ENCODE data around the gene TLE2.

The TLE2 gene

GRCh38 chr19:2986951-2987524 is 42.0 kb downstream of the TLE2 start:
- Histone ChIP-seq H4K8ac (ENCODE audit: low read depth, low read length) (no peak overlapping the region), H2BK15ac (ENCODE audit: low read length) (peak overlapping the region; percentile 2), H2BK12ac (ENCODE audit: low read length) (peak overlapping the region; percentile 14), H3K4me3 (ENCODE audit: low read length in 2 of 2) (peak overlapping the region in 1 of 2 donors; percentile 25), H3K79me1 (ENCODE audit: low read depth, low read length) (no peaks in the 10 kb centered on the region), H2BK120ac (ENCODE audit: low read depth, low read length) (no peak overlapping the region), H3K14ac (ENCODE audit: low read length) (peak overlapping the region; percentile 57), H3K9me3 (replicated peaks in 1 of 2; ENCODE audit: control insufficient read depth in 2 of 2, insufficient read depth in 1 of 2, low read depth in 1 of 2, low read length in 2 of 2) (no peaks in the 10 kb centered on the region), H3K18ac (ENCODE audit: low read length) (peak overlapping the region; percentile 76), H3K23ac (ENCODE audit: low read depth, low read length, poor library complexity) (no peak overlapping the region), H4K91ac (ENCODE audit: low read depth, low read length, poor library complexity) (no peak overlapping the region), H3K4ac (ENCODE audit: low read length) (no peak overlapping the region), H3K9ac (ENCODE audit: low read depth, low read length, poor library complexity) (peak overlapping the region; percentile 50), H3K27ac (replicated peaks; ENCODE audit: low read length) (no peak overlapping the region), H3K4me2 (ENCODE audit: insufficient read depth, low read length, poor library complexity, severe bottlenecking) (peak overlapping the region; percentile 61), H2AK5ac (ENCODE audit: low read depth, low read length) (no peak overlapping the region), H2BK5ac (ENCODE audit: low read length) (peak overlapping the region; percentile 40), H2AFZ (ENCODE audit: low read length) (peak overlapping the region; percentile 81), H3K27me3 (ENCODE audit: control insufficient read depth in 3 of 3, insufficient read depth in 3 of 3, low read depth in 1 of 3, low read length in 3 of 3) (peaks cover 2 to 24% (median 15%) of the 10 kb centered on the region in 3 experiments), H3K36me3 (replicated peaks in 1 of 2; ENCODE audit: control insufficient read depth in 2 of 2, insufficient read depth in 2 of 2, low read length in 2 of 2) (no peaks in the 10 kb centered on the region), H3K4me1 (ENCODE audit: control insufficient read depth in 2 of 2, insufficient read depth in 1 of 2, low read depth in 1 of 2, low read length in 2 of 2) (peaks cover 25 to 39% of the 10 kb centered on the region in 2 donors)
- DNase-seq (ENCODE audit: low spot score), result no peak
- WGBS, 2 donors (ENCODE audit: extremely low coverage in 2 of 2, insufficient read length in 2 of 2, insufficient replicate concordance in 1 of 2), result no CpG with 5 or more reads among the region's 20 CpGs

- Histone ChIP-seq H3K79me1 (ENCODE audit: low read depth, low read length) (no peaks in the 10 kb centered on the region), H2BK120ac (ENCODE audit: low read depth, low read length) (no peak overlapping the region), H3K14ac (ENCODE audit: low read length) (no peak overlapping the region), H2BK5ac (ENCODE audit: low read length) (no peak overlapping the region), H2BK12ac (ENCODE audit: low read length) (no peak overlapping the region), H4K91ac (ENCODE audit: low read depth, low read length, poor library complexity) (no peak overlapping the region), H2AFZ (ENCODE audit: low read length) (peak overlapping the region; percentile 84), H3K4ac (ENCODE audit: low read length) (no peak overlapping the region), H3K23ac (ENCODE audit: low read depth, low read length, poor library complexity) (no peak overlapping the region), H2AK5ac (ENCODE audit: low read depth, low read length) (no peak overlapping the region), H3K18ac (ENCODE audit: low read length) (no peak overlapping the region), H3K36me3 (replicated peaks in 1 of 2; ENCODE audit: control insufficient read depth in 2 of 2, insufficient read depth in 2 of 2, low read length in 2 of 2) (no peaks in the 10 kb centered on the region), H3K4me2 (ENCODE audit: insufficient read depth, low read length, poor library complexity, severe bottlenecking) (no peak overlapping the region), H3K27me3 (ENCODE audit: control insufficient read depth in 3 of 3, insufficient read depth in 3 of 3, low read depth in 1 of 3, low read length in 3 of 3) (peaks cover 0 to 31% (median 27%) of the 10 kb centered on the region in 3 experiments), H3K4me3 (ENCODE audit: low read length in 2 of 2) (peak overlapping the region in 1 of 2 donors; percentile 21), H4K8ac (ENCODE audit: low read depth, low read length) (no peak overlapping the region), H3K9me3 (replicated peaks in 1 of 2; ENCODE audit: control insufficient read depth in 2 of 2, insufficient read depth in 1 of 2, low read depth in 1 of 2, low read length in 2 of 2) (no peaks in the 10 kb centered on the region), H3K4me1 (ENCODE audit: control insufficient read depth in 2 of 2, insufficient read depth in 1 of 2, low read depth in 1 of 2, low read length in 2 of 2) (peaks cover 25 to 39% of the 10 kb centered on the region in 2 donors), H3K27ac (replicated peaks; ENCODE audit: low read length) (no peak overlapping the region), H2BK15ac (ENCODE audit: low read length) (no peak overlapping the region), H3K9ac (ENCODE audit: low read depth, low read length, poor library complexity) (no peak overlapping the region)
- no CpG with 5 or more reads among the region's 14 CpGs for WGBS, 2 donors (ENCODE audit: extremely low coverage in 2 of 2, insufficient read length in 2 of 2, insufficient replicate concordance in 1 of 2)
- DNase-seq (ENCODE audit: low spot score), result no peak
Observed at GRCh38 chr19:2984215-2984528, 44.9 kb downstream of the TLE2 start.

- Histone ChIP-seq H3K4me3 (ENCODE audit: low read length in 2 of 2) (peak overlapping the region in 1 of 2 donors; percentile 21), H3K14ac (ENCODE audit: low read length) (no peak overlapping the region)
Observed at GRCh38 chr19:2983351-2984214, 45.5 kb downstream of the TLE2 start.

GRCh38 chr19:2982983-2983350 is 46.1 kb downstream of the TLE2 start:
- WGBS, 2 donors (ENCODE audit: extremely low coverage in 2 of 2, insufficient read length in 2 of 2, insufficient replicate concordance in 1 of 2), result no CpG with 5 or more reads among the region's 10 CpGs
- no peak for DNase-seq (ENCODE audit: low spot score)

More at GRCh38 chr19:2983351-2984214, 45.5 kb downstream of the TLE2 start:
- DNase-seq (ENCODE audit: low spot score), result peak; percentile 78
- H3K4me1 ChIP-seq (ENCODE audit: control insufficient read depth in 2 of 2, insufficient read depth in 1 of 2, low read depth in 1 of 2, low read length in 2 of 2), result peaks cover 25 to 39% of the 10 kb centered on the region in 2 donors
- H3K23ac ChIP-seq (ENCODE audit: low read depth, low read length, poor library complexity), result peak overlapping the region; percentile 83
- peak overlapping the region; percentile 96 for H3K18ac ChIP-seq (ENCODE audit: low read length)
- H3K4me2 ChIP-seq (ENCODE audit: insufficient read depth, low read length, poor library complexity, severe bottlenecking), result no peak overlapping the region
- H3K79me1 ChIP-seq (ENCODE audit: low read depth, low read length), result no peaks in the 10 kb centered on the region
- no peaks in the 10 kb centered on the region for H3K36me3 ChIP-seq (replicated peaks in 1 of 2; ENCODE audit: control insufficient read depth in 2 of 2, insufficient read depth in 2 of 2, low read length in 2 of 2)
- no peak overlapping the region for H2BK12ac ChIP-seq (ENCODE audit: low read length)
- peak overlapping the region; percentile 67 for H2BK120ac ChIP-seq (ENCODE audit: low read depth, low read length)
- H2BK5ac ChIP-seq (ENCODE audit: low read length), result peak overlapping the region; percentile 70
- no peak overlapping the region for H4K8ac ChIP-seq (ENCODE audit: low read depth, low read length)
- WGBS, 2 donors (ENCODE audit: extremely low coverage in 2 of 2, insufficient read length in 2 of 2, insufficient replicate concordance in 1 of 2), result no CpG with 5 or more reads among the region's 24 CpGs
- peaks cover 0 to 30% (median 28%) of the 10 kb centered on the region in 3 experiments for H3K27me3 ChIP-seq (ENCODE audit: control insufficient read depth in 3 of 3, insufficient read depth in 3 of 3, low read depth in 1 of 3, low read length in 3 of 3)
- no peak overlapping the region for H3K4ac ChIP-seq (ENCODE audit: low read length)
- H2AFZ ChIP-seq (ENCODE audit: low read length), result peak overlapping the region; percentile 84
- no peaks in the 10 kb centered on the region for H3K9me3 ChIP-seq (replicated peaks in 1 of 2; ENCODE audit: control insufficient read depth in 2 of 2, insufficient read depth in 1 of 2, low read depth in 1 of 2, low read length in 2 of 2)
- peak overlapping the region; percentile 30 for H3K9ac ChIP-seq (ENCODE audit: low read depth, low read length, poor library complexity)
- H3K27ac ChIP-seq (replicated peaks; ENCODE audit: low read length), result no peak overlapping the region
- H4K91ac ChIP-seq (ENCODE audit: low read depth, low read length, poor library complexity), result no peak overlapping the region
- H2BK15ac ChIP-seq (ENCODE audit: low read length), result peak overlapping the region; percentile 19
- H2AK5ac ChIP-seq (ENCODE audit: low read depth, low read length), result peak overlapping the region; percentile 97

More at GRCh38 chr19:2982983-2983350, 46.1 kb downstream of the TLE2 start:
- Histone ChIP-seq H2AFZ (ENCODE audit: low read length) (peak overlapping the region; percentile 70), H2AK5ac (ENCODE audit: low read depth, low read length) (peak overlapping the region; percentile 97), H2BK12ac (ENCODE audit: low read length) (no peak overlapping the region), H3K36me3 (replicated peaks in 1 of 2; ENCODE audit: control insufficient read depth in 2 of 2, insufficient read depth in 2 of 2, low read length in 2 of 2) (no peaks in the 10 kb centered on the region), H4K91ac (ENCODE audit: low read depth, low read length, poor library complexity) (no peak overlapping the region), H3K4me3 (ENCODE audit: low read length in 2 of 2) (no peak overlapping the region), H3K4me1 (ENCODE audit: control insufficient read depth in 2 of 2, insufficient read depth in 1 of 2, low read depth in 1 of 2, low read length in 2 of 2) (peaks cover 25 to 37% of the 10 kb centered on the region in 2 donors), H3K9me3 (replicated peaks in 1 of 2; ENCODE audit: control insufficient read depth in 2 of 2, insufficient read depth in 1 of 2, low read depth in 1 of 2, low read length in 2 of 2) (no peaks in the 10 kb centered on the region), H3K4me2 (ENCODE audit: insufficient read depth, low read length, poor library complexity, severe bottlenecking) (no peak overlapping the region), H3K23ac (ENCODE audit: low read depth, low read length, poor library complexity) (peak overlapping the region; percentile 83), H2BK15ac (ENCODE audit: low read length) (peak overlapping the region; percentile 54), H2BK5ac (ENCODE audit: low read length) (peak overlapping the region; percentile 70), H3K14ac (ENCODE audit: low read length) (no peak overlapping the region), H3K27me3 (ENCODE audit: control insufficient read depth in 3 of 3, insufficient read depth in 3 of 3, low read depth in 1 of 3, low read length in 3 of 3) (peaks cover 0 to 36% (median 33%) of the 10 kb centered on the region in 3 experiments), H3K27ac (replicated peaks; ENCODE audit: low read length) (no peak overlapping the region), H3K4ac (ENCODE audit: low read length) (no peak overlapping the region), H3K79me1 (ENCODE audit: low read depth, low read length) (no peaks in the 10 kb centered on the region), H3K18ac (ENCODE audit: low read length) (peak overlapping the region; percentile 72), H4K8ac (ENCODE audit: low read depth, low read length) (no peak overlapping the region), H3K9ac (ENCODE audit: low read depth, low read length, poor library complexity) (peak overlapping the region; percentile 30), H2BK120ac (ENCODE audit: low read depth, low read length) (no peak overlapping the region)

Data from neuronal stem cell (in vitro differentiated cells).